Testis (tissue), 2 donors: ENCODE data around the gene DUSP3.

ENCODE experiments used
- CTCF ChIP-seq, 3 experiments: fragments of 450-650 bp in 2 of 3; fragments of 200-600 bp in 1 of 3; sonication (generic) in 1 of 3; IDR thresholded peaks; one replicate each; pipeline ENCODE4 v1.5.1; 2016 to 2019; ENCODE audit warnings: antibody characterized with exemption in 3 of 3, mild to moderate bottlenecking in 2 of 3, moderate library complexity in 1 of 3
- POLR2A ChIP-seq: fragments of 450-650 bp; IDR thresholded peaks from one replicate; pipeline ENCODE4 v1.6.1; 2017; ENCODE audit warnings: antibody characterized with exemption, mild to moderate bottlenecking, moderate library complexity

GRCh38 chr17:43803758-43804157 is 25.0 kb upstream of the DUSP3 start:
- TF ChIP-seq POLR2A (no peak), CTCF (IDR thresholded peaks at IDR 0.05) (no peak)
